ENCODE measurements around the gene IL1R1. TPM values are rescaled to one million over a fixed set of nuclear protein-coding genes. Genes with fewer than 3 reads are reported as not detected.

IL1R1 gene
- polyA plus RNA-seq, 3 donors, result 1.8 to 2.7 (median 2.6) TPM

GRCh38 chr2:102193074-102193473, 50.5 kb downstream of the IL1R1 start:
- Histone ChIP-seq H3K4me2 (replicated peaks; ENCODE audit: extremely low read depth, low read length, poor library complexity, severe bottlenecking) (no peak overlapping the region), H3K27ac (ENCODE audit: low read depth in 1 of 2, low read length in 2 of 2) (no peak overlapping the region), H2AFZ (ENCODE audit: insufficient read depth, low read depth, low read length, poor library complexity, severe bottlenecking) (no peak overlapping the region), H3K4me1 (ENCODE audit: control insufficient read depth in 1 of 2, insufficient read depth in 2 of 2, low read length in 2 of 2) (peaks cover under 1 to 1% of the 10 kb centered on the region in 2 donors), H3K36me3 (replicated peaks in 1 of 2; ENCODE audit: control insufficient read depth in 1 of 2, insufficient read depth in 2 of 2, low read length in 2 of 2) (no peaks in the 10 kb centered on the region), H3K9ac (ENCODE audit: insufficient read depth, low read length, poor library complexity, severe bottlenecking) (no peak overlapping the region), H3K9me3 (replicated peaks in 1 of 2; ENCODE audit: control insufficient read depth in 1 of 2, insufficient read depth in 1 of 2, low read length in 2 of 2) (no peaks in the 10 kb centered on the region), H3K79me2 (ENCODE audit: insufficient read depth, low read length) (no peaks in the 10 kb centered on the region), H3K27me3 (ENCODE audit: control insufficient read depth in 2 of 2, insufficient read depth in 2 of 2, low read length in 2 of 2) (peaks cover 0 to 3% of the 10 kb centered on the region in 2 donors), H4K20me1 (ENCODE audit: insufficient read depth, low read length) (no peaks in the 10 kb centered on the region), H3K4me3 (replicated peaks in 1 of 3; ENCODE audit: low read depth in 2 of 3, low read length in 3 of 3) (no peak overlapping the region)
- TF ChIP-seq, protein P1, sequence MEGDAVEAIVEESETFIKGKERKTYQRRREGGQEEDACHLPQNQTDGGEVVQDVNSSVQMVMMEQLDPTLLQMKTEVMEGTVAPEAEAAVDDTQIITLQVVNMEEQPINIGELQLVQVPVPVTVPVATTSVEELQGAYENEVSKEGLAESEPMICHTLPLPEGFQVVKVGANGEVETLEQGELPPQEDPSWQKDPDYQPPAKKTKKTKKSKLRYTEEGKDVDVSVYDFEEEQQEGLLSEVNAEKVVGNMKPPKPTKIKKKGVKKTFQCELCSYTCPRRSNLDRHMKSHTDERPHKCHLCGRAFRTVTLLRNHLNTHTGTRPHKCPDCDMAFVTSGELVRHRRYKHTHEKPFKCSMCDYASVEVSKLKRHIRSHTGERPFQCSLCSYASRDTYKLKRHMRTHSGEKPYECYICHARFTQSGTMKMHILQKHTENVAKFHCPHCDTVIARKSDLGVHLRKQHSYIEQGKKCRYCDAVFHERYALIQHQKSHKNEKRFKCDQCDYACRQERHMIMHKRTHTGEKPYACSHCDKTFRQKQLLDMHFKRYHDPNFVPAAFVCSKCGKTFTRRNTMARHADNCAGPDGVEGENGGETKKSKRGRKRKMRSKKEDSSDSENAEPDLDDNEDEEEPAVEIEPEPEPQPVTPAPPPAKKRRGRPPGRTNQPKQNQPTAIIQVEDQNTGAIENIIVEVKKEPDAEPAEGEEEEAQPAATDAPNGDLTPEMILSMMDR (IDR thresholded peaks at IDR 0.05), result no peak
- Mint-ChIP-seq H3K4me3 (no peak overlapping the region), H3K36me3 (no peaks in the 10 kb centered on the region), H3K9me3 (peaks cover 0 to 6% (median 0%) of the 10 kb centered on the region in 7 donors), H3K4me1 (no peaks in the 10 kb centered on the region), H3K27ac (no peak overlapping the region), H3K27me3 (ENCODE audit: low read depth in 3 of 3) (peaks cover 7 to 16% (median 11%) of the 10 kb centered on the region in 3 donors)
- DNase-seq, result no peak
- intact Hi-C loops (cut with micrococcal nuclease), result no loop called here
- WGBS (ENCODE audit: insufficient coverage), result no CpG with 5 or more reads among the region's 1 CpG

DNA sequence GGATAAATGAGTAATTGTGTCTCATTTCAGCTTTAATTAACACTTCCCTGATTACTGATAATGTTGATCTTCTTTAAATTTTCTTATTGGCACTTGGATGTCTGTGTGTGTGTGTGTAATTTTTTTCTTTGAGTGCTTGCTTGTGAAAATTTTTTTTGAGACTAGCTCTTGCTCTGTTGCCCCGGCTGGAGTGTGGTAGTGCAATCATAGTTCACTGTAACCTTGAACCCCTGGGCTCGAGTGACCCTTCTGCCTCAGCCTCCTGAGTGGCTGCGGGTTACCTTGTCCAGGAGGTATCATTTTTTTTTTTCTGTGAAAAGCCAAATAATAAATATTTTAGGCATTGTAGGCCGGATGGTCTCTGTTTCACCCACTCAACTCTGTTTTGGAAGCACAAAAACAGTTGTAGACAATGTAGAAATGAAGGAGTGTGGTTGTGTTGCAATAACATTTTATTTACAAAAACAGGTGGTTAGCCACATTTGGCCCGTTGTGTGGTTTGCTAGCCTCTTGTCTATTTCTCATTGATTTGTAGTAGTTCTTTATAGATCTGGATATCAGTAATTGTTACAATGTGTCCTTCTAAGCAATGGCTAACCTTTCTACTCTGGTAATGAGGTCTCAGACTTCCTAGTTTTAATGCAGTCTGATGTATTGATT, 52.2 kb downstream of the IL1R1 start:
- H3K9ac ChIP-seq (ENCODE audit: insufficient read depth, low read length, poor library complexity, severe bottlenecking), result no peak overlapping the region
- WGBS (ENCODE audit: insufficient coverage), result 40% methylated on average over 3 of the region's 5 CpGs
- H3K79me2 ChIP-seq (ENCODE audit: insufficient read depth, low read length), result no peaks in the 10 kb centered on the region
- H3K36me3 ChIP-seq (replicated peaks in 1 of 2; ENCODE audit: control insufficient read depth in 1 of 2, insufficient read depth in 2 of 2, low read length in 2 of 2), result no peaks in the 10 kb centered on the region
- Mint-ChIP-seq H3K4me1 (no peaks in the 10 kb centered on the region), H3K27me3 (ENCODE audit: low read depth in 3 of 3) (peaks cover 5 to 10% (median 7%) of the 10 kb centered on the region in 3 donors), H3K36me3 (no peaks in the 10 kb centered on the region), H3K27ac (peak overlapping the region in 1 of 7 donors; percentile 68), H3K9me3 (no peaks in the 10 kb centered on the region), H3K4me3 (no peak overlapping the region)
- no peaks in the 10 kb centered on the region for H3K4me1 ChIP-seq (ENCODE audit: control insufficient read depth in 1 of 2, insufficient read depth in 2 of 2, low read length in 2 of 2)
- intact Hi-C loops (cut with micrococcal nuclease), result no loop called here
- H3K4me3 ChIP-seq (replicated peaks in 1 of 3; ENCODE audit: low read depth in 2 of 3, low read length in 3 of 3), result no peak overlapping the region
- DNase-seq, result no peak
- H4K20me1 ChIP-seq (ENCODE audit: insufficient read depth, low read length), result no peaks in the 10 kb centered on the region
- TF ChIP-seq, protein P1 (IDR thresholded peaks at IDR 0.05), result no peak
- no peak overlapping the region for H2AFZ ChIP-seq (ENCODE audit: insufficient read depth, low read depth, low read length, poor library complexity, severe bottlenecking)
- H3K9me3 ChIP-seq (replicated peaks in 1 of 2; ENCODE audit: control insufficient read depth in 1 of 2, insufficient read depth in 1 of 2, low read length in 2 of 2), result no peaks in the 10 kb centered on the region
- H3K27ac ChIP-seq (ENCODE audit: low read depth in 1 of 2, low read length in 2 of 2), result no peak overlapping the region
- no peaks in the 10 kb centered on the region for H3K27me3 ChIP-seq (ENCODE audit: control insufficient read depth in 2 of 2, insufficient read depth in 2 of 2, low read length in 2 of 2)
- no peak overlapping the region for H3K4me2 ChIP-seq (replicated peaks; ENCODE audit: extremely low read depth, low read length, poor library complexity, severe bottlenecking)

Measured in CD14-positive monocyte (primary cell).